Left forelimb (tissue), 1 donor: ENCODE results near the gene APEX1.
"Not testable (repeated sequence)": the region's sequence is repeated elsewhere in the genome, so short reads cannot be mapped to it uniquely, and the experiment has no call there.

Source experiments
- DNase-seq: peaks from one replicate; pipeline ENCODE4 v3.0.0-alpha.2; 2018; ENCODE audit warnings: low spot score

Gene APEX1

DNA sequence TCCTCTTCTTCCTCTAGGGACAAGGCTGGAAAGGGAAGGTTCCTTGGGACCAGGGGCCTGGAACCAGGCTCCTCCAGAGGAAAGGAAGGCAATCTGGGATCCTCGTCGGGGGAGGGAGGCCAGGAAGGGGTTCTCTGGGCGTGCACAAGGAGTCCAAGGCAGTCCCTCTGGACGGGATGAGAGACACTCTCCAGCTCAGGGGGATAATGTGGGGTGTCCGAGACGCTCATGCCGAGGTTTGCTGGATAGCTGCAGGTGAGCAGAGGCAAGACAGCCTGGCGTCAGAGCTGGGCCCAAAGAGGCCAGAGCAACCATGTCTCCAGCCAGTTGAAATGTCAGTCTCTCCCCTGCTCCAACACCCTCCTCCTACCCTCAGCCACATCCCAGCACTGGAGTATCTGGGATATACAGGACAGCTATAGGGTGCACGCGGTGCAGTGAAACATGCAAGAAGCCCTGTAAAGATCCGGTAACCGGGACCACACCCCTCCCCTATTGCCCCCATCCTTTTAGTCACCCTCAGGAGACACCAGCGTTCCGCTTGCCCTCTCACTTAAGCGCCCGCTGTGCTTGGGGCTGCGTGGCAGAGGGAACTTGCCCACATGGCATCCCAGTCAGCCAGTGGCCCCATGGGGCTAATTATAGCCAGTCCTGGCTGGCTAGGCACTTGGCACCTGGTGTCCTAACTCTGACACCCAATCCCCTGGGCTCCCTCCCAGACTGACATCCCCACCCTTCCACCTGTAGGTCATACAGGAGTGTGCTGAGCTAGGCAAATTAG, 19.3 kb upstream of the APEX1 start, which contains the start of gene KLHL33:
Gene KLHL33 (minus strand): TSS at position 585 of the 781 bp plus-strand sequence. CDS start 355 bp downstream, at position 230.
- no peak for DNase-seq

DNA sequence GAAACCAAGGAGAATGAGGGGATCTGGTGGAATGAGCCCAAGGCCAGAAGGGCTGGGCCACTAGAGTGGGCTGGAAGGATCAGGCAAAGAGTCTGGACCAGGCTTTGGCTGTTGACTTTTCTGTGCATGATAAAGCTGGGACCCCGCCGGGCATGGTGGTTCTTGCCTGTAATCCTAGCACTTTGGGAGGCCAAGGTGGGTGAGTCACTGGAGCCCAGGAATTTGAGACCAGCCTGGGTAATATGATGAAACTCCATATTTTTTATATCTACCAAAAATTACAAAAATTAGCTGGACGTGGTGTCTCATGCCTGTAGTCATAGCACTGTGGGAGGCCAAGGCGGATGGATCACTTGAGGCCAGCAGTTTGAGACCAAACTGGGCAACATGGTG, 18.7 kb upstream of the APEX1 start:
- DNase-seq: no peak

DNA sequence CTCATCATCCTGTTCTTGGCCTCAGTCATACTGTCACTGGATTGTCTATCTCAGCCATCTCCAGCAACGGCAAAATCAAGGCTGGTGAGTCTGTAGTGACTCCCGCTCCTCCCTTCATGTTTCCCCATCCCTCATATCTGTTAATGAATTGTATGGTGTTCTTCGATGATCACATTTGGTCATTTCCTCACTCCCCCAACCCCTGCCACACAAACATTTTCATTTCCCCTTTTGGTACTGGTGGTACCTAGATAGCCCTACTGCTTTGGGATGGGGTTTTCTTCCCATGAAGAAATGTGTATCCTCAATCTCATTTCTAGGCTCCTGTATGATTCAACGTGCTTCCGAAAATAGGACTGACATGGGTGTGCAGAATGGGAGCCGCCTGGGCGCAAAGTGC, 16.4 kb upstream of the APEX1 start:
- no peak for DNase-seq

DNA sequence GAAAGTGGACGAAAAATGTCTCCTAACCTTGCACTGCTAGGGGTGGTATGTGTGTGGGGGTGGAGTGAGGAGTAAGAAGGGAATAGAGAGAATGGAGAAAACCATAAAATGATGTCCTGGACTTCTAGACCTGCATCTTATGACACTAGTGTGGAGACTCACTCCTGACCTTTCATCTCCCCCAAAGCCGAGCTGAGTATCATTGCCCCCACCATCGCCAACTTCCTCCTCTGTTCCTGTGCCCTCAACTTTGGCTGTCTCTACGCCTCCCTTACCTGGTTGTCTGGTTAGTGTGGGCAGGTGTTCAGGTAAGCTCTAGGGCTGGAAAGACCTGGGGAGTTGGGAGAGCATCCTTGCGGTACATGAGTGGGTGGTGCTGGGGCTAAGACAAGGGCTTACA, 14.6 kb upstream of the APEX1 start:
- DNase-seq: no peak

DNA sequence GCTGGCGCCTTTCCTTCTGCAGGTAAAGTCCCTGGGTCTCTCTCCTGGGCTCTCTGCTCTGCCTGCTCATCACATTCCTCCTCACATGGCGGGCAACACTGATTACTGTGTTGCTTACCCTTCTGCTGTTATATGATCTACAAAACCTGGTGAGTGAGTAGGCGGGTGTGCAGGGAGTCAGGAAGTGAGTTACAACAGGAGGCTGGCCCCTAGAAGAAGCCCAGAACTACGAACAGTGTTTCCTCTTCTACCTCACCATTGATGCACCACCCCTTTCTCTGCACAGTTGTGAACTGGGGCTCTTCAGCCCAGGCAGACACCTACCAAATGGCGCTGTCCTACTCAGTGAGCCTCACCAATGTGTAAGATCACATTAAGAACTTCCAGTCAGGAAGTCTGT, 14.1 kb upstream of the APEX1 start:
- DNase-seq: no peak

DNA sequence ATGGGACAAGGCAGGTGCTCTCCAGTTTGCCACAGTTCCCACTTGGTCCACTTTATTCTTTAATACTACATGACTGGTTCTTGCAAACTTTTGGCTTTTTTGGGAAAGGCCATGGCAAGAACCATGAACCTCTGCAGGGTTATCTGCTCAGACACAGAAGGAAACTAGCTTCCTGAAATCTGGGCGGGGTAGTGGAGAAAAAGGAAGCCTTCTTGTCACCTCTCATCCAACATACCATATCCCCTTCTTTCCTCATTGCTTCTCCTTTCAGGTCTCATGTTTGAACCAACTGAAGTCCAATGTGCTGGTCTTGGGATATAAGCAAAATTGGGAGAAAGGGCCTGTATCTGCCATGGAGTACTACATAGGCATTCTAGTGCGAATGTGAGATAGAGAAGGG, 13.6 kb upstream of the APEX1 start:
- DNase-seq: no peak

DNA sequence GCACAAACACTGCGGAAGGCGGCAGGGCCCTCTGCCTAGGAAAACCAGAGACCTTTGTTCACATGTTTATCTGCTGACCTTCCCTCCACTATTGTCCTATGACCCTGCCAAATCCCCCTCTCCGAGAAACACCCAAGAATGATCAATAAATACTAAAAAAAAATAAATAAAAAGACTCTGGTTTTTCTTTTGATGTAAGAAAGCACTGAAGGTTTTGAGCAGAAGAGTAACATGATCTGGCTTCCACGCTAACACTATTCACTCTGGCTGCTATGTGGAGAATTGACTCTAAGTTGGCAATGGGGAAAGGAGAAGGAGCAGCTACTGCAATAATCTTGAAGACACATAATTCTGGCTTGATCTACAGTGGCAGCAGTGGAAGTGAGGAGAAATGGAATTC, 11.4 kb upstream of the APEX1 start:
- DNase-seq: not testable (repeated sequence)

DNA sequence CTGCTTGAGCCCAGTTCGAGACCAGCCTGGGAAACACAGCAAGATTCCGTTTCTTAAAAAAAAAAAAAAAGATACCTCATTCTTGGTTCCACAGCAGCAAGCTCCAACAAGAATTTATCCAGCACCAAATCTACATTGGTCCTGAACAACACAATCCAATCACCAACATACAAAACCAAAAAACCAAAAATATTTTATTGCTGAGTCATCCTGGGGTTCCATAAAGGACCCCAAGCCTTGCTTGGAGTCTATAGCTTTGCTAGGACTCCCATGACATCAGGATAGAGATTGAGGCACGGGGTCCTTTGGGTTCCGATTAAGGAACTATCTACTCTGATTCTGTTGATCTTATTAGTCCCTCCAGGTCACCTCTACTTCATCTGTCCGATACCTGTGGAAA, 8.1 kb upstream of the APEX1 start:
- DNase-seq: no peak

DNA sequence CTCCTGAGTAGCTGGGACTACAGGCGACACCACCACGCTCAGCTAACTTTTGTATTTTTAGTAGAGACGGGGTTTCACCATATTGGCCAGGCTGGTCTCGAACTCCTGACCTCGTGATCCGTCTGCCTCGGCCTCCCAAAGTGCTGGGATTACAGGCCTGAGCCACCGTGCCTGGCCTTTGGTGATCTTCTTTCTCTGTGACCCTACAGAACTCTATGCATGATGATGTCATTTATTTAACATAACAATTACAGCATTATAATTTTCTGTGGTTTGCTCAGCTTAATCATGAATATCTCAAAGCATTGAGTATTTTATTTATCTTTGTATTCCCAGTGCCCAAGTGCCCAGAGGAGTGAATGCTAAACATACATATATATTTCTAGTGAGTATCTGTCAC, 2.2 kb upstream of the APEX1 start:
- not testable (repeated sequence) for DNase-seq

DNA sequence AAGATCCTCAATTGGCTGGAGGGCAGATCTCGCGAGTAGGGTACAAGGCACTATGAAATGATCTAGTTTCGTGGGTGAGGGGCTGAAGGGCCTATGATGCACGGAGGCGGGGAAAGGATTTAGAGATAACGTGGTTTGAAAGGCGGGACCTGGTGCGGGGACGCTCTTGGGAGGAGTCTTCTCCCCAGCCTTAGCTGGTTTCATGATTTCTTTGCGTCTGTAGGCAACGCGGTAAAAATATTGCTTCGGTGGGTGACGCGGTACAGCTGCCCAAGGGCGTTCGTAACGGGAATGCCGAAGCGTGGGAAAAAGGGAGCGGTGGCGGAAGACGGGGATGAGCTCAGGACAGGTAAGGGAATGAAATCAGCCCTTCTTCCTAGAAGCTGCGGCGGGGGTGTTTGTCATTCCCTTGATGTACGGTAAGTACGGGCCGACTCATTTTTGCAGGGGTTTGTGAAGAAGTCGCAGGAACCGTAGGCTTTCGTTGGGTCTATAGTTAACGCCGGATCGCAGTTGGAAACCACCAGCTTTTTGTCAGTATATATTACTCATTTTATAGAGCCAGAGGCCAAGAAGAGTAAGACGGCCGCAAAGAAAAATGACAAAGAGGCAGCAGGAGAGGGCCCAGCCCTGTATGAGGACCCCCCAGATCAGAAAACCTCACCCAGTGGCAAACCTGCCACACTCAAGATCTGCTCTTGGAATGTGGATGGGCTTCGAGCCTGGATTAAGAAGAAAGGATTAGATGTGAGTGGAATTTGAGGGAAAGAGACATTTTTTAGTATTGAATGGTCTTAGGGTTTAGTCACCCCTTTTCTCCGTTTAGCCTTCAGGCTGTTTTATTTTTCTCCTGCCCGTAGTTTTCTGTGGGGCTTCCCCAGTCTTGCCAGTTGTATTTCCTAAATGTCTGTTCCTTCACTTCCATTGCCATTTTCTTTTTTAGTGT, 602 bp downstream of the APEX1 start:
- DNase-seq: no peak

DNA sequence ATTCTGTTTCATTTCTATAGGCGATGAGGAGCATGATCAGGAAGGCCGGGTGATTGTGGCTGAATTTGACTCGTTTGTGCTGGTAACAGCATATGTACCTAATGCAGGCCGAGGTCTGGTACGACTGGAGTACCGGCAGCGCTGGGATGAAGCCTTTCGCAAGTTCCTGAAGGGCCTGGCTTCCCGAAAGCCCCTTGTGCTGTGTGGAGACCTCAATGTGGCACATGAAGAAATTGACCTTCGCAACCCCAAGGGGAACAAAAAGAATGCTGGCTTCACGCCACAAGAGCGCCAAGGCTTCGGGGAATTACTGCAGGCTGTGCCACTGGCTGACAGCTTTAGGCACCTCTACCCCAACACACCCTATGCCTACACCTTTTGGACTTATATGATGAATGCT, 1.9 kb downstream of the APEX1 start:
- no peak for DNase-seq

DNA sequence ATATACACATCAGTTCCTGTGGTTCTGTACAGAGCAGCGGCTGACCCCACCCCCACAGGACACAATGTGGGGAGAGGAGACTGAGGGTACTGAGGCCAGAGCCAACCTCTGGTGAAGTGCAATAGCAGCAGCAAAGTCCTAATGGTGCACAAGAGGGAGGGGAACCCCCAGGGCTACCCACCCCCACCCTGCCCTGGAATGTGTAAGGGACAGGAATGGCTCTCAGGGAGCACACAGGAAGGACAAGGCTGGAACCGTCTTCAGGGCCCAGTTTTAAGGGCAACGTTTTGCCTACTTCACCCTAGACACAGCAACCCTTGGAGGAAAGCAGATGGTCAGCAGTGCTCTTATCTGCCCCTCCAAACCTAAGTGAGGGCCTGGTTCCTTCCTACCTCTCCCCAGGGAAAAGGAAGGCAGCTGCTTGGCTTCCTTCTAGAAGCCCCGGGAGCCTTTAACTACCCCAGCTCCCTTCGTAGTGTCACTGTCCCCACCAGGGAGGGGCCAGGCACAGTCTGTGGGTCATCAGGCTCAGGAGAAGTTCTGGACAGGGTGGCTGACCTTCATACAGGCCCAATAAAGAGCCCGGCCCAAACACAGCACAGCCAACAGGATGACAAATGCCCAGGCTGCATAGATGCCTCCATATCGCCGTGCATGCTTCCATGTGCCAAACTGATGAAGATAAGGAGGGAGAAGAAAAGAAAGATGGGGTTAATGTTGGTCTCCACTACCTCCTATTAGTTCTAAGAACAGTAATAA, 3.2 kb downstream of the APEX1 start:
- DNase-seq: no peak

DNA sequence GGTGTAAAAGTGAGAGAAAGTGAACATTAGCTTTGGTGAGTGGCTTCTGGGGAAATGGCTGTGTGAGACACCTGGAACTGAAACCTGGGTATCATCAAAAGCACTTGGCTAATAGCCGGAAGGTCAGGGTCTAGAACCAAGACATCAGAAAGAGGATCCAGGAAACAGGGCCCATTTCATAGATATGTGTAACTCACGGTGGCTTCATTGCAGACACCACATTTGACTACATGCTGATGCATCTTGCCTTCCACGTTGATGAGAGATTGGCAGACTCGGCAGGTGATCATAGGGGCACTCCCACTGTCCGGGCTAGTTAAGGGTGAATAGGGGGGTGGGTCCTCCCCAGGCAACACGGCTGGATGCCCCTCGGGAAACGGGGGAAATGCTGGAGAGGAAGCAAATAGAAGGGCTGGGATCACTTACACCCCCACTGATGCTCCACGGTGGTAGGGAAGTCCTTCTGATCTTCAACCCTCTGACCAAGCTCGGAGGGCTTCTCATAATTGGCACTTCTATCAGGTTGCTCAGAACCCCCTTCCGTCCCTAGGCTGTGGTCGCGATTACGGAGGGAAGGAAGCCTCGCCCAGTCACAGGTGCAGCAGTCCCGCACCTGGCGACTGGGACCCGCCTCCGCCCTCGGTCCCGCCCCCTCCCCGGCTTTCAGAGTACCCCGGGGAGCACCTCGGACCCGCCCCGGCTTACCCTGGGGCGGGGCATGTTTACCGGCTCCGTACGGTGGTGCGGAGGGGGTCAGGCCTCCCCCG, 5.6 kb downstream of the APEX1 start:
- DNase-seq: no peak

DNA sequence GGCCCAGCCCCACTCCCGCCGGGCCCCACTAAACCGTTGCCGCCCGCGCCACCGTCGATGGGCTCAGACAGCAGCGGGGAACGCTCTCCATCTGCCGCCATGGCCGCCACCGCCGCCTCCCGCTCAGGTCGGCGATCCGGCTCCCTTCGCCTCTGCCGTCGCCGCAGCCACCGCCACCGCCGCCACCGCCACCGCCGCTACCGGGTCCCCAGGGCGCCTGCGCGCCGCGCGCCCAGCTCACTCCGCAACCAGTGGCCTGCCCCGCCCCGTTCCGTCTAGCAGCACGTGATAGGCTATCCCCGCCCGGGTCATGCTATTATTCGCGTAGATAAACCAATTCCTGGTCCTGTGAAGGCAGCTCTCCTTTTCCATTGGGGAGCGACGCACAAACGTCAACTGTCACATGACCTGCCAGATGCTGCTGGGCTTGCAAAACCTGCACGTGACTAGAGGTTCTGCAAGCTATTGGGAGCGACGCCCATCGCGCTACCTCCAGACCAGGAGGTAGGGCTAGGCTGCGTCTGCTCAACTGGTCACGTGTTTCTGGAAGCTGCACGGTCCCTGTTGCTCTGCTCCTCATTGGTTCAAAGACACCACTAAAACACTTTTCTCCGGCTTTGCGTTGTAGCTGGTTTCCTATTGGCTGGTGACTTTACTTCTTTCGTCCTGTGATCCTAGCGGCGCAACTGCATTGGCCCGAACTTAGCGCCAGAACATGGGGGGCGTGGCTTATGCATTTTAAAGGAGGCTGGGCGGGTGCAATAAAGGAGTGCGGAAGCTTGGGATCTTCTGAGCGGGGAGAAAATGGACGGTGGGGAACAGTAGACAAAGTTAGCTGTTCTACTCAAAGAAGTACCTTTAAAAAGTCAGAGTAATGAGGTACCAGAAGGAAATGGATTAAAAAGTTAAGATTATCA, 6.5 kb downstream of the APEX1 start, which contains the start of gene PIP4P1:
Gene PIP4P1 (minus strand): TSS at position 210 of the 917 bp plus-strand sequence. CDS start 109 bp downstream, at position 101.
- DNase-seq: peak; percentile 97

DNA sequence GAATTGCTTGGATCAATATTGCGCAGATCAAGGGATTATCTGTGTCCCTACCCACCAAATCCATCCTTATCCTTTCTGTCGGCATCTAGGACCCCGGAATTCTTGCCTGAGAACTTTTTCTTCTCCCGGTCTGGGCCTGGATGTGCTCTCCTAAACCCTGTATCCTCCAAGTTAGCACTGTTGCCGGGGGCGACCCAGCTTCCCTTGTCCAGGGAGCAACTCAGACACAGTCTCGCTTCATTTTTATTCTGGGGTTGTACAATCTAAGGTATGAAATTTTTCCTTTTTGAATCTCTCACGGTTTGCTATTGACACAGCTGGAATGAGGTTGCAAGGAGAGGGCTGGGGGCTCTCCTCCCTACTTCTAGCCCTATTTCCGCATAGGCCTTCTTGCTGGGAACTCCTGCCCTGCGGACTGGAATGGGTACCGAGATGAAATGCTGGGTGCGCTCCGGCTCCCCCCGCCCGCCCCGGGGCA, 13.8 kb downstream of the APEX1 start:
- no peak for DNase-seq

DNA sequence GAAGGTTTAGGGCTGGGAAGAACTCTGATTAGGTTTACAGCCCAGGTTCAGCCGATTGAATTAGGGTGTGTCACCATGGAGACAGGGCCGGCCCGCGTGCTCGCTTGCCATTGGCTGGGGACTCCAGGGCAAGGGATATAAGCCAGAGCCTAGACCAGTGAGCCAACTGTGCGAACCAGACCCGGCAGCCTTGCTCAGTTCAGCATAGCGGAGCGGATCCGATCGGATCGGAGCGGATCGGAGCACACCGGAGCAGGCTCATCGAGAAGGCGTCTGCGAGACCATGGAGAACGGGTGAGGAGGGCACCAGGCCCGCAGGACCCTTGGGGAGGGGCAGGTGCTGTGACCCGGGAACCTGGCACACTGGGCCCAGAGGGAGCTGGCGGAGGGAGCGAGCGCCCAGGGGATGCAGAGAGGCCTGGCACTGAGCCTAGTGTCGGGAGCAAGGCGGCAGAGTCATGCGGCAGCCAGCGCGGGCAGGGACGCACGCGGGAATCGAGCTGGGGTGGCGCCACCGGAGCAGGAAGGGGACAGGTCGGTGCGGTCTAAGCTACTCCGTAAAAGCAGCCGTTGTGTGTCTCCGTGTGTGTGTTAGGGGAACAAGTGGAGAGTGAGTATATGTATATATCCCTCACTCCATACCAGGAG, 14.3 kb downstream of the APEX1 start, which contains the start of gene PNP:
Gene PNP (plus strand): TSS at position 165 of the 648 bp plus-strand sequence. CDS start 119 bp downstream, at position 284.
- peak; percentile 80 for DNase-seq

DNA sequence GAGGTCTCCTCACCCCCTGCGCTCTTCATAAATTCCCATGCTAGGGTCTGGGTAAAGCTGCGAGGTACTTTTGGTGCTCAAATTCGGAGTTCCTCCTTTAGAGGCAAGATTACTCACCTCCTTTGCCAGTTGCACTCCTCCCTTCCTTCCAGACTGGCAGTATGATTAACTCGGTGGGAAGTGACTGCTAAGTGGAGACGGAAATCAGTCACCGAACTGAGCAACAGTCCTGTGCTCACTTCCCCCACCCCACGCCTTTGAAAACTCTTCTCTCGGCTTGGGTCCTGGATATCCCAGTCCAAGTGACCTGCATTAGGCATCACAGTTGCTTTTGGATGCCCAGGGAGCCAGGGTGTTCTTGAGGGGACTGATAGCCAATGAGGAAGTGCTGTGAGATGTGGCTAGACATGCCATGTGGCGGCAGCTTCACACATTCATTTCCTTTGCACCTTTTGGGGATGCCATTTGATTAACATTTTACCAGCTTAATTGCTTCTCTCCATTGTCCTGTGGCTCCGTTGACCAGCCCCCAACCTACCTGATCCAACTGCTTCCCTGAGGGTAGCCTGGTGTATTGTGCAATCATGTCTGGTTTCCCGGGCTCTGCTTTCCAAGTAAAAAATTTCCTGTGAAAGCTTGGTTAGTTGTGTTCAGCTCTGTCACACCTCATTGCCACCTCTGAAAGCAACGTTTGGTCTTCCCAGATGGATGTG, 15.0 kb downstream of the APEX1 start:
- DNase-seq: no peak

DNA sequence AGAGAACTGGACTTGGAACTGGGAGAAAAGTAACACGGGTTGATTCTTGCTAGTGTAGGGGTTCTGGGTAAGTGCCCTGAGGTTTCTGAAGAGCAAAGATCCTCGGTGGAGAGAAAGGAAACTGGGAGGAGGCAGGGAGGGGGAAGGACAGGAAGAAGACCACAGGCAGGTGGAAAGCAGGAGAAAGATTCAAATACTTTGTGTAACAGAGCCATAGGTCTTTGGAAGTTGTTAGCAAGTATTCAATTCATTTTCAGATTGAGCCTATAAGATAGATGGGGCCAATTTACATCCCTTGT, 15.5 kb downstream of the APEX1 start:
- DNase-seq: no peak
